H9 (cell line): ENCODE data around the gene TAF10. TPM values are rescaled to one million over a fixed set of nuclear protein-coding genes. Genes with fewer than 3 reads are reported as not detected.

ENCODE experiments used
- DNase-seq: peaks from one replicate; pipeline ENCODE4 v3.0.0-alpha.2; 2017
- H2AFZ ChIP-seq: one replicate; pipeline ENCODE4 v1.6.1; 2013; ENCODE audit warnings: mild to moderate bottlenecking, low read length, control low read depth, moderate library complexity
- H2AK5ac ChIP-seq: 2 replicates; pipeline ENCODE4 v1.6.1; 2013; ENCODE audit warnings: low read length, control low read depth, mixed read lengths; ENCODE audit not compliant: insufficient read length
- H2BK120ac ChIP-seq: one replicate; pipeline ENCODE4 v1.6.1; 2013; ENCODE audit warnings: low read depth, mild to moderate bottlenecking, low read length, control low read depth, inconsistent platforms; ENCODE audit not compliant: poor library complexity, severe bottlenecking
- H2BK12ac ChIP-seq: 2 replicates; pipeline ENCODE4 v1.6.1; 2013; ENCODE audit warnings: low read length, control low read depth, mixed read lengths, low read depth; ENCODE audit not compliant: insufficient read length
- H2BK15ac ChIP-seq: 2 replicates; pipeline ENCODE4 v1.6.1; 2013; ENCODE audit warnings: low read depth, low read length, control low read depth
- H2BK20ac ChIP-seq: one replicate; pipeline ENCODE4 v1.6.1; 2013; ENCODE audit warnings: low read depth, mild to moderate bottlenecking, low read length, control low read depth, inconsistent platforms; ENCODE audit not compliant: poor library complexity, severe bottlenecking
- H2BK5ac ChIP-seq: 2 replicates; pipeline ENCODE4 v1.6.1; 2013; ENCODE audit warnings: low read length, control low read depth, mixed read lengths; ENCODE audit not compliant: insufficient read length
- H3K14ac ChIP-seq: 2 replicates; pipeline ENCODE4 v1.6.1; 2013; ENCODE audit warnings: low read length, control low read depth; ENCODE audit not compliant: insufficient read depth
- H3K18ac ChIP-seq: 2 replicates; pipeline ENCODE4 v1.6.1; 2013; ENCODE audit warnings: low read depth, mild to moderate bottlenecking, mixed read lengths, low read length, control low read depth; ENCODE audit not compliant: insufficient read length
- H3K23ac ChIP-seq: 2 replicates; pipeline ENCODE4 v1.6.1; 2013; ENCODE audit warnings: low read length, control low read depth, mixed read lengths, low read depth; ENCODE audit not compliant: insufficient read length
- H3K23me2 ChIP-seq: 2 replicates; pipeline ENCODE4 v1.6.1; 2013; ENCODE audit warnings: low read depth, mild to moderate bottlenecking, mixed read lengths, low read length, control low read depth; ENCODE audit not compliant: insufficient read length, poor library complexity, severe bottlenecking
- H3K27ac ChIP-seq: 2 replicates; pipeline ENCODE4 v1.5.1; 2013; ENCODE audit warnings: low read length, control low read depth, mixed read lengths, low read depth; ENCODE audit not compliant: insufficient read length
- H3K27me3 ChIP-seq: 2 replicates; pipeline ENCODE4 v1.6.1; 2013; ENCODE audit warnings: low read length, control low read depth, inconsistent platforms; ENCODE audit not compliant: insufficient read depth
- H3K4ac ChIP-seq: 2 replicates; pipeline ENCODE4 v1.6.1; 2013; ENCODE audit warnings: low read depth, mild to moderate bottlenecking, control low read depth, inconsistent platforms, low read length, moderate library complexity
- H3K4me1 ChIP-seq: 2 replicates; pipeline ENCODE4 v1.6.1; 2013; ENCODE audit warnings: low read length, control low read depth, inconsistent platforms; ENCODE audit not compliant: insufficient read depth
- H3K4me2 ChIP-seq: 2 replicates; pipeline ENCODE4 v1.6.1; 2013; ENCODE audit warnings: low read length, control low read depth, mixed read lengths; ENCODE audit not compliant: insufficient read length, insufficient read depth
- H3K56ac ChIP-seq: 2 replicates; pipeline ENCODE4 v1.6.1; 2013; ENCODE audit warnings: low read depth, mild to moderate bottlenecking, mixed read lengths, low read length, control low read depth; ENCODE audit not compliant: insufficient read length
- H3K79me1 ChIP-seq: 2 replicates; pipeline ENCODE4 v1.6.1; 2013; ENCODE audit warnings: low read depth, mild to moderate bottlenecking, moderate library complexity, low read length, control low read depth, inconsistent platforms; ENCODE audit not compliant: insufficient read depth, poor library complexity, severe bottlenecking
- H3K79me2 ChIP-seq: 2 replicates; pipeline ENCODE4 v1.6.1; 2013; ENCODE audit warnings: low read length, control low read depth, inconsistent platforms; ENCODE audit not compliant: insufficient read depth
- H3K9ac ChIP-seq: 2 replicates; pipeline ENCODE4 v1.6.1; 2013; ENCODE audit warnings: low read length, control low read depth, mixed read lengths; ENCODE audit not compliant: insufficient read length; ENCODE audit errors: extremely low read depth
- H3K9me3 ChIP-seq: one replicate; pipeline ENCODE4 v1.6.1; 2013; ENCODE audit warnings: low read depth, low read length, inconsistent platforms; ENCODE audit not compliant: control insufficient read depth
- H3T11ph ChIP-seq: one replicate; pipeline ENCODE4 v1.6.1; 2013; ENCODE audit warnings: mild to moderate bottlenecking, low read length, control low read depth, inconsistent platforms
- H4K20me1 ChIP-seq: one replicate; pipeline ENCODE4 v1.6.1; 2013; ENCODE audit not compliant: control insufficient read depth, insufficient read length, insufficient read depth
- H4K5ac ChIP-seq: 2 replicates; pipeline ENCODE4 v1.6.1; 2013; ENCODE audit warnings: low read depth, mild to moderate bottlenecking, mixed read lengths, low read length, control low read depth; ENCODE audit not compliant: insufficient read length
- H4K8ac ChIP-seq: replicated peaks from 2 replicates; pipeline ENCODE4 v1.6.1; 2013; ENCODE audit warnings: low read length, control low read depth, mixed read lengths, low read depth; ENCODE audit not compliant: insufficient read length
- H4K91ac ChIP-seq: 2 replicates; pipeline ENCODE4 v1.6.1; 2013; ENCODE audit warnings: low read depth, mild to moderate bottlenecking, moderate library complexity, mixed read lengths, low read length, control low read depth; ENCODE audit not compliant: insufficient read length
- H3K27ac Mint-ChIP-seq, 3 experiments: 2 replicates in 2 of 3; 3 replicates in 1 of 3; pipeline ENCODE4 v1.8.0; 2020 to 2021; ENCODE audit warnings: mixed read lengths in 3 of 3, mild to moderate bottlenecking in 1 of 3, moderate library complexity in 1 of 3
- H3K27me3 Mint-ChIP-seq: 2 replicates; pipeline ENCODE4 v1.8.0; 2021; ENCODE audit warnings: low read depth, mild to moderate bottlenecking, moderate library complexity, mixed read lengths
- H3K36me3 Mint-ChIP-seq, 3 experiments: 2 replicates in 2 of 3; 3 replicates in 1 of 3; pipeline ENCODE4 v1.8.0; 2020 to 2021; ENCODE audit warnings: low read depth in 3 of 3, mixed read lengths in 3 of 3; ENCODE audit not compliant: insufficient read depth in 1 of 3
- H3K4me1 Mint-ChIP-seq, 2 experiments: 2 replicates each; pipeline ENCODE4 v1.8.0; 2020; ENCODE audit warnings: mixed read lengths in 2 of 2
- H3K4me3 Mint-ChIP-seq, 2 experiments: 2 replicates in 1 of 2; 3 replicates in 1 of 2; pipeline ENCODE4 v1.8.0; 2020 to 2021; ENCODE audit warnings: mild to moderate bottlenecking in 2 of 2, mixed read lengths in 2 of 2, moderate library complexity in 1 of 2
- H3K9me3 Mint-ChIP-seq, 2 experiments: 2 replicates in 1 of 2; 3 replicates in 1 of 2; pipeline ENCODE4 v1.8.0; 2020; ENCODE audit warnings: mild to moderate bottlenecking in 2 of 2, mixed read lengths in 2 of 2, moderate library complexity in 1 of 2
- WGBS: extraction: QIAGEN DNeasy Blood & Tissue Kit; methylation state at CpG from one replicate; pipeline ENCODE4 v1.1.7; 2013; ENCODE audit warnings: missing lambda C conversion rate, low lambda C conversion rate, mixed read lengths; ENCODE audit not compliant: insufficient read length; ENCODE audit errors: extremely low coverage; 5-methylcytosine and 5-hydroxymethylcytosine counted together
- total RNA-seq: library from RNA; stranded (reverse); gene quantifications from 2 replicates; pipeline ENCODE4 v1.2.1, GENCODE V29; 2021
- TF ChIP-seq, protein P1 (sequence below): fragments of 200-600 bp; sonication (generic); conservative IDR thresholded peaks from 3 replicates; pipeline ENCODE4 v1.8.0; 2021; ENCODE audit warnings: antibody characterized with exemption, mild to moderate bottlenecking

The TAF10 gene
- total RNA-seq, 1 experiment from 2014 or later, result 198 TPM

GRCh38 chr11:6583584-6583983 lies 28.4 kb downstream of the TAF10 start:
- no peak overlapping the region for H3K4me3 Mint-ChIP-seq
- H3K36me3 Mint-ChIP-seq, result peaks cover 7 to 17% (median 9%) of the 10 kb centered on the region in 3 experiments; a peak in 5 of 7 replicates
- H3K79me2 ChIP-seq, result no peaks in the 10 kb centered on the region
- no peaks in the 10 kb centered on the region for H4K20me1 ChIP-seq
- no peaks in the 10 kb centered on the region for H3K79me1 ChIP-seq
- no peak overlapping the region for H4K5ac ChIP-seq
- no peak overlapping the region for H4K91ac ChIP-seq
- H2BK5ac ChIP-seq, result no peak overlapping the region
- no peaks in the 10 kb centered on the region for H3K27me3 ChIP-seq
- H3K4me1 Mint-ChIP-seq, result no peaks in the 10 kb centered on the region
- H2BK12ac ChIP-seq, result no peak overlapping the region
- H3K4me2 ChIP-seq, result no peak overlapping the region
- no peak overlapping the region for H4K8ac ChIP-seq
- H3K4ac ChIP-seq, result no peak overlapping the region
- no peak overlapping the region for H2AFZ ChIP-seq
- H3K18ac ChIP-seq, result no peak overlapping the region
- H3K9me3 ChIP-seq, result no peaks in the 10 kb centered on the region
- H3K9me3 Mint-ChIP-seq, result peaks cover 19 to 20% of the 10 kb centered on the region in 2 experiments
- H3K27ac Mint-ChIP-seq, result no peak overlapping the region
- no peaks in the 10 kb centered on the region for H3K4me1 ChIP-seq
- WGBS, result no CpG with 5 or more reads among the region's 1 CpG
- H3K27me3 Mint-ChIP-seq, result no peaks in the 10 kb centered on the region
- no peak overlapping the region for H3K27ac ChIP-seq
- no peaks in the 10 kb centered on the region for H3K23me2 ChIP-seq
- no peak overlapping the region for H3K14ac ChIP-seq
- no peak overlapping the region for H2BK120ac ChIP-seq
- TF ChIP-seq, protein P1, sequence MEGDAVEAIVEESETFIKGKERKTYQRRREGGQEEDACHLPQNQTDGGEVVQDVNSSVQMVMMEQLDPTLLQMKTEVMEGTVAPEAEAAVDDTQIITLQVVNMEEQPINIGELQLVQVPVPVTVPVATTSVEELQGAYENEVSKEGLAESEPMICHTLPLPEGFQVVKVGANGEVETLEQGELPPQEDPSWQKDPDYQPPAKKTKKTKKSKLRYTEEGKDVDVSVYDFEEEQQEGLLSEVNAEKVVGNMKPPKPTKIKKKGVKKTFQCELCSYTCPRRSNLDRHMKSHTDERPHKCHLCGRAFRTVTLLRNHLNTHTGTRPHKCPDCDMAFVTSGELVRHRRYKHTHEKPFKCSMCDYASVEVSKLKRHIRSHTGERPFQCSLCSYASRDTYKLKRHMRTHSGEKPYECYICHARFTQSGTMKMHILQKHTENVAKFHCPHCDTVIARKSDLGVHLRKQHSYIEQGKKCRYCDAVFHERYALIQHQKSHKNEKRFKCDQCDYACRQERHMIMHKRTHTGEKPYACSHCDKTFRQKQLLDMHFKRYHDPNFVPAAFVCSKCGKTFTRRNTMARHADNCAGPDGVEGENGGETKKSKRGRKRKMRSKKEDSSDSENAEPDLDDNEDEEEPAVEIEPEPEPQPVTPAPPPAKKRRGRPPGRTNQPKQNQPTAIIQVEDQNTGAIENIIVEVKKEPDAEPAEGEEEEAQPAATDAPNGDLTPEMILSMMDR, result no peak
- no peak for DNase-seq
- no peak overlapping the region for H2AK5ac ChIP-seq
- H2BK15ac ChIP-seq, result no peak overlapping the region
- no peak overlapping the region for H3K9ac ChIP-seq
- H3T11ph ChIP-seq, result no peak overlapping the region
- no peak overlapping the region for H3K56ac ChIP-seq
- no peak overlapping the region for H3K23ac ChIP-seq
- no peak overlapping the region for H2BK20ac ChIP-seq
